HepG2 (cell line): ENCODE measurements around the gene ANKRD1. TPM values are rescaled to one million over a fixed set of nuclear protein-coding genes. Genes with fewer than 3 reads are reported as not detected.

Experiments used
- ATAC-seq: fragments of 200-7000 bp; cut with Tn5 transposase; 3 replicates; pipeline ENCODE4 v1.9.1; 2020; ENCODE audit warnings: mild to moderate bottlenecking, moderate library complexity
- BruUV-seq: library from RNA; stranded (reverse); fragments of 400-500 nt; replicated peaks from 2 replicates; lab custom pipeline; 2021; lab: Mats Ljungman, UMichigan
- CTCF ChIA-PET: fragments of 300-600 bp; formaldehyde crosslinking; extraction: SDS; loops from one replicate; lab custom pipeline; 2021; ENCODE audit warnings: low total read pairs, inconsistent platforms, low intra/inter-chr PET ratio; lab: Yijun Ruan, JAX
- POLR2A ChIA-PET: fragments of 350-600 bp; sonication (Branson Sonifier 250); formaldehyde crosslinking; loops from one replicate; lab custom pipeline; 2020; ENCODE audit warnings: antibody characterized with exemption, inconsistent platforms; lab: Yijun Ruan, JAX
- DNase-seq: peaks from one replicate; pipeline ENCODE4 v3.0.0-alpha.2; 2015; ENCODE audit warnings: low spot score
- FAIRE-seq: peaks from 3 replicates; lab custom pipeline; 2011; peaks lifted over from hg19 to GRCh38; lab: Jason Lieb, UNC
- H2AFZ ChIP-seq: one replicate; pipeline ENCODE4 v1.6.1; 2011; ENCODE audit warnings: low read length, inconsistent platforms
- H3K27ac ChIP-seq: fragments of 300-600 bp; 3 replicates; pipeline ENCODE4 v1.8.0; 2011; ENCODE audit warnings: mixed run types, mild to moderate bottlenecking, mixed read lengths, low read length, inconsistent platforms; ENCODE audit not compliant: insufficient read depth; ENCODE audit errors: extremely low read length
- H3K27me3 ChIP-seq, 2 experiments: fragments of 200-600 bp in 1 of 2; 2 replicates in 1 of 2; 3 replicates in 1 of 2; pipeline versions ENCODE4 v1.6.0 to v1.8.0; 2011; ENCODE audit warnings: low read length in 2 of 2, mild to moderate bottlenecking in 2 of 2, moderate library complexity in 2 of 2, inconsistent platforms in 1 of 2; ENCODE audit not compliant: insufficient read depth in 2 of 2, control insufficient read depth in 1 of 2
- H3K36me3 ChIP-seq, 2 experiments: fragments of 200-600 bp in 1 of 2; replicated peaks in 1 of 2; 2 replicates in 1 of 2; 3 replicates in 1 of 2; pipeline versions ENCODE4 v1.5.1 to v1.8.0; 2011; ENCODE audit warnings: low read length in 2 of 2, inconsistent platforms in 1 of 2; ENCODE audit not compliant: insufficient read depth in 2 of 2, control insufficient read depth in 1 of 2
- H3K4me1 ChIP-seq: 2 replicates; pipeline ENCODE4 v1.5.1; 2012; ENCODE audit warnings: low read length, inconsistent platforms; ENCODE audit not compliant: insufficient read depth
- H3K4me2 ChIP-seq: 2 replicates; pipeline ENCODE4 v1.6.0; 2011; ENCODE audit warnings: low read depth, low read length, inconsistent platforms
- H3K4me3 ChIP-seq, 3 experiments: fragments of 200-600 bp in 1 of 3; sonication (generic), shearing (Covaris generic) in 1 of 3; replicated peaks in 1 of 3; 2 replicates each; pipeline ENCODE4 v1.5.1; 2011 to 2016; ENCODE audit warnings: low read length in 3 of 3, inconsistent platforms in 2 of 3, low read depth in 2 of 3, mild to moderate bottlenecking in 2 of 3, control low read depth in 1 of 3, mixed read lengths in 1 of 3; ENCODE audit not compliant: insufficient read depth in 1 of 3
- H3K79me2 ChIP-seq: one replicate; pipeline ENCODE4 v1.6.1; 2011; ENCODE audit warnings: low read length, inconsistent platforms; ENCODE audit not compliant: insufficient read depth
- H3K9ac ChIP-seq: 2 replicates; pipeline ENCODE4 v1.6.0; 2011; ENCODE audit warnings: mild to moderate bottlenecking, low read depth, low read length, inconsistent platforms; ENCODE audit not compliant: insufficient read depth
- H3K9me3 ChIP-seq: 2 replicates; pipeline ENCODE4 v1.5.1; 2012; ENCODE audit warnings: mild to moderate bottlenecking, low read length
- H4K20me1 ChIP-seq: 2 replicates; pipeline ENCODE4 v1.6.0; 2011; ENCODE audit warnings: inconsistent platforms, mild to moderate bottlenecking, low read length, moderate library complexity; ENCODE audit not compliant: insufficient read depth
- FIP1L1 ChIP-seq: fragments of 200-400 bp; formaldehyde crosslinking; IDR thresholded peaks from 2 replicates; pipeline ENCODE4 v1.6.1; 2018; ENCODE audit warnings: low read depth, mild to moderate bottlenecking, low read length, moderate library complexity, borderline replicate concordance; ENCODE audit not compliant: insufficient read depth
- IKZF1 ChIP-seq: fragments of 450-650 bp; IDR thresholded peaks from 2 replicates; pipeline ENCODE4 v1.7.1; 2016
- KDM1A ChIP-seq: IDR thresholded peaks from 2 replicates; pipeline ENCODE4 v1.6.1; 2016; ENCODE audit warnings: missing compliant biosample characterization
- KLF6 ChIP-seq: IDR thresholded peaks from 2 replicates; pipeline ENCODE4 v1.8.0; 2016; ENCODE audit warnings: missing biosample characterization, missing genetic modification reagents
- MTF1 ChIP-seq: sonication (generic); formaldehyde crosslinking; IDR thresholded peaks from 2 replicates; pipeline ENCODE4 v1.5.0; 2020; ENCODE audit warnings: missing genetic modification reagents
- MTF2 ChIP-seq: sonication (generic); formaldehyde crosslinking; IDR thresholded peaks from 2 replicates; pipeline ENCODE4 v1.5.0; 2020; ENCODE audit warnings: missing genetic modification reagents, borderline replicate concordance
- NRL ChIP-seq: sonication (generic); formaldehyde crosslinking; IDR thresholded peaks from 2 replicates; pipeline ENCODE4 v1.5.0; 2020; ENCODE audit warnings: missing genetic modification reagents, mild to moderate bottlenecking, moderate library complexity, borderline replicate concordance
- RFX3 ChIP-seq: IDR thresholded peaks from 2 replicates; pipeline ENCODE4 v1.6.1; 2016; ENCODE audit warnings: missing biosample characterization, missing genetic modification reagents
- SNAPC2 ChIP-seq: sonication (generic); formaldehyde crosslinking; IDR thresholded peaks from 2 replicates; pipeline ENCODE4 v1.8.1; 2022; ENCODE audit warnings: mild to moderate bottlenecking, missing genetic modification reagents
- SRSF9 ChIP-seq: fragments of 200-400 bp; formaldehyde crosslinking; IDR thresholded peaks from 2 replicates; pipeline ENCODE4 v1.6.1; 2018; ENCODE audit warnings: borderline replicate concordance, mild to moderate bottlenecking, low read depth, low read length; ENCODE audit not compliant: insufficient read depth, poor library complexity, severe bottlenecking
- ZKSCAN8 ChIP-seq: IDR thresholded peaks from 2 replicates; pipeline ENCODE4 v1.6.1; 2016; ENCODE audit warnings: borderline replicate concordance, missing genetic modification reagents, missing compliant biosample characterization
- ZNF550 ChIP-seq: sonication (generic); formaldehyde crosslinking; IDR thresholded peaks from 2 replicates; pipeline ENCODE4 v1.4.0; 2020; ENCODE audit warnings: mild to moderate bottlenecking, missing genetic modification reagents, borderline replicate concordance
- ZNF557 ChIP-seq: sonication (generic); formaldehyde crosslinking; IDR thresholded peaks from 2 replicates; pipeline ENCODE4 v1.4.0; 2020; ENCODE audit warnings: missing genetic modification reagents
- ZNF703 ChIP-seq: sonication (generic); formaldehyde crosslinking; IDR thresholded peaks from 2 replicates; pipeline ENCODE4 v1.5.1; 2020; ENCODE audit warnings: missing genetic modification reagents, mild to moderate bottlenecking, moderate library complexity, borderline replicate concordance
- WGBS: methylation state at CpG from one replicate; pipeline ENCODE4 v1.1.6; 2017; ENCODE audit warnings: low lambda C conversion rate; 5-methylcytosine and 5-hydroxymethylcytosine counted together
- in situ Hi-C: cut with HindIII; loops from 2 replicates; pipeline ENCODE4 v1.10.0; 2017; ENCODE audit warnings: low pct_unique_long_range_greater_than_20kb; ENCODE audit not compliant: extremely low pct_ligation_motif_present
- intact Hi-C: fragments of 100-400 bp; cut with micrococcal nuclease; formaldehyde crosslinking; loops from one replicate; pipeline ENCODE4 v1.10.0; 2022; ENCODE audit not compliant: unreplicated experiment
- polyA plus RNA-seq, 8 experiments: library from polyadenylated mRNA; depleted of rRNA in 3 of 8; stranded (reverse) in 7 of 8; unstranded in 1 of 8; fragments of >200 nt; fragmentation: Illumina TruSeq in 4 of 8; extraction: Trizol in 4 of 8; gene quantifications; 2 replicates each; pipeline versions ENCODE4 v1.2.1 to v1.2.3, GENCODE V29; 2011 to 2016; ENCODE audit warnings: low read depth in 4 of 8, missing spikeins in 1 of 8, mixed read lengths in 1 of 8; ENCODE audit not compliant: insufficient read depth in 1 of 8
- total RNA-seq, 5 experiments: library from RNA; depleted of rRNA; stranded (reverse); fragments of >200 nt; fragmentation: Illumina TruSeq; extraction: Trizol; gene quantifications; 2 replicates each; pipeline ENCODE4 v1.2.3, GENCODE V29; 2016; ENCODE audit warnings: low read depth in 1 of 5
- TF ChIP-seq, protein P1 (sequence below): sonication (generic); formaldehyde crosslinking; IDR thresholded peaks from 2 replicates; pipeline ENCODE4 v1.4.0; 2020; ENCODE audit warnings: missing genetic modification reagents, borderline replicate concordance
- TF ChIP-seq, protein P2 (sequence below): sonication (generic); formaldehyde crosslinking; IDR thresholded peaks from 2 replicates; pipeline ENCODE4 v1.4.0; 2020; ENCODE audit warnings: missing genetic modification reagents
- TF ChIP-seq, protein P3 (sequence below): IDR thresholded peaks from 2 replicates; pipeline ENCODE4 v1.6.1; 2012; ENCODE audit warnings: low read length, improper control_type of control experiment

The ANKRD1 gene
- total and polyA plus RNA-seq, 2 of the 13 experiments (the other 11 are each of a cell fraction or from before 2014, with no cell fraction given), result 19.4 to 41.8 TPM

DNA sequence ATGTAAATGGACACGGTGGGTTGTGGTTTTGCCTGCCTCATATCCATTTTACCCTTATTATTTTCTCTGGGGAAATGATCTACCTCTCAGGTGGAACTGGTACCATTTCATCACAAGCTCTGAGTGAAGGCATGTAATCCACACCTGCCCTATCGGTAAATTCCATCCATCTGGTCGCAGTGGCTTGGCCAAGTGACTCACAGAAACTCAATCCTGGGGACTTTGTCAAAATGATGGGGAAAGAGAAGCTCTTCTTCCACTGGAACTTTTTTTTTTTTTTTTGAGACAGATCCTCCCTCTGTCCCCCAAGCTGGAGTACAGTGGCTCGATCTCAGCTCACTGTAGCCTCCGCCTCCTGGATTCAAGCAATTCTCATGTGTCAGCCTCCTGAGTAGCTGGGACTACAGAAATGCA lies 48.2 kb upstream of the ANKRD1 start:
- Histone ChIP-seq H2AFZ (no peak overlapping the region), H3K9me3 (no peaks in the 10 kb centered on the region), H3K4me3 (no peak overlapping the region), H3K4me2 (no peak overlapping the region), H4K20me1 (no peaks in the 10 kb centered on the region), H3K27ac (no peak overlapping the region), H3K27me3 (no peaks in the 10 kb centered on the region), H3K9ac (no peak overlapping the region), H3K4me1 (peaks cover 40% of the 10 kb centered on the region), H3K79me2 (no peaks in the 10 kb centered on the region), H3K36me3 (no peaks in the 10 kb centered on the region)
- CTCF ChIA-PET, result no interaction called here
- DNase-seq, result no peak
- POLR2A ChIA-PET, result interaction anchor here (1.5 kb wide), 1 partner anchor 57 kb away, joined by 3 read pairs; no protein-coding TSS in a partner anchor
- 68% methylated on average over 5 of the region's 5 CpGs for WGBS
- FAIRE-seq, result no peak
- no TSS peak for BruUV-seq
- intact Hi-C loops (loop anchor here (2.0 kb wide), 1 partner anchor 48 kb away; the partner anchor contains the start of gene ANKRD1), in situ Hi-C loops (no loop called here)
- ATAC-seq, result no peak
- TF ChIP-seq KDM1A (CRISPR knock-in tag) (no peak), ZKSCAN8 (no peak), ZNF557 (CRISPR knock-in tag) (no peak), SNAPC2 (CRISPR knock-in tag) (no peak), IKZF1 (no peak), SRSF9 (no peak), NRL (CRISPR knock-in tag) (no peak), ZNF703 (CRISPR knock-in tag) (no peak), ZNF550 (CRISPR knock-in tag) (no peak), MTF1 (CRISPR knock-in tag) (no peak), FIP1L1 (no peak), MTF2 (CRISPR knock-in tag) (no peak), RFX3 (CRISPR knock-in tag) (no peak), KLF6 (CRISPR knock-in tag) (no peak)
- TF ChIP-seq, protein P1, sequence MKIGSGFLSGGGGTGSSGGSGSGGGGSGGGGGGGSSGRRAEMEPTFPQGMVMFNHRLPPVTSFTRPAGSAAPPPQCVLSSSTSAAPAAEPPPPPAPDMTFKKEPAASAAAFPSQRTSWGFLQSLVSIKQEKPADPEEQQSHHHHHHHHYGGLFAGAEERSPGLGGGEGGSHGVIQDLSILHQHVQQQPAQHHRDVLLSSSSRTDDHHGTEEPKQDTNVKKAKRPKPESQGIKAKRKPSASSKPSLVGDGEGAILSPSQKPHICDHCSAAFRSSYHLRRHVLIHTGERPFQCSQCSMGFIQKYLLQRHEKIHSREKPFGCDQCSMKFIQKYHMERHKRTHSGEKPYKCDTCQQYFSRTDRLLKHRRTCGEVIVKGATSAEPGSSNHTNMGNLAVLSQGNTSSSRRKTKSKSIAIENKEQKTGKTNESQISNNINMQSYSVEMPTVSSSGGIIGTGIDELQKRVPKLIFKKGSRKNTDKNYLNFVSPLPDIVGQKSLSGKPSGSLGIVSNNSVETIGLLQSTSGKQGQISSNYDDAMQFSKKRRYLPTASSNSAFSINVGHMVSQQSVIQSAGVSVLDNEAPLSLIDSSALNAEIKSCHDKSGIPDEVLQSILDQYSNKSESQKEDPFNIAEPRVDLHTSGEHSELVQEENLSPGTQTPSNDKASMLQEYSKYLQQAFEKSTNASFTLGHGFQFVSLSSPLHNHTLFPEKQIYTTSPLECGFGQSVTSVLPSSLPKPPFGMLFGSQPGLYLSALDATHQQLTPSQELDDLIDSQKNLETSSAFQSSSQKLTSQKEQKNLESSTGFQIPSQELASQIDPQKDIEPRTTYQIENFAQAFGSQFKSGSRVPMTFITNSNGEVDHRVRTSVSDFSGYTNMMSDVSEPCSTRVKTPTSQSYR (CRISPR knock-in tag), result no peak
- TF ChIP-seq, protein P2, sequence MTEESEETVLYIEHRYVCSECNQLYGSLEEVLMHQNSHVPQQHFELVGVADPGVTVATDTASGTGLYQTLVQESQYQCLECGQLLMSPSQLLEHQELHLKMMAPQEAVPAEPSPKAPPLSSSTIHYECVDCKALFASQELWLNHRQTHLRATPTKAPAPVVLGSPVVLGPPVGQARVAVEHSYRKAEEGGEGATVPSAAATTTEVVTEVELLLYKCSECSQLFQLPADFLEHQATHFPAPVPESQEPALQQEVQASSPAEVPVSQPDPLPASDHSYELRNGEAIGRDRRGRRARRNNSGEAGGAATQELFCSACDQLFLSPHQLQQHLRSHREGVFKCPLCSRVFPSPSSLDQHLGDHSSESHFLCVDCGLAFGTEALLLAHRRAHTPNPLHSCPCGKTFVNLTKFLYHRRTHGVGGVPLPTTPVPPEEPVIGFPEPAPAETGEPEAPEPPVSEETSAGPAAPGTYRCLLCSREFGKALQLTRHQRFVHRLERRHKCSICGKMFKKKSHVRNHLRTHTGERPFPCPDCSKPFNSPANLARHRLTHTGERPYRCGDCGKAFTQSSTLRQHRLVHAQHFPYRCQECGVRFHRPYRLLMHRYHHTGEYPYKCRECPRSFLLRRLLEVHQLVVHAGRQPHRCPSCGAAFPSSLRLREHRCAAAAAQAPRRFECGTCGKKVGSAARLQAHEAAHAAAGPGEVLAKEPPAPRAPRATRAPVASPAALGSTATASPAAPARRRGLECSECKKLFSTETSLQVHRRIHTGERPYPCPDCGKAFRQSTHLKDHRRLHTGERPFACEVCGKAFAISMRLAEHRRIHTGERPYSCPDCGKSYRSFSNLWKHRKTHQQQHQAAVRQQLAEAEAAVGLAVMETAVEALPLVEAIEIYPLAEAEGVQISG (CRISPR knock-in tag), result no peak
- TF ChIP-seq, protein P3, sequence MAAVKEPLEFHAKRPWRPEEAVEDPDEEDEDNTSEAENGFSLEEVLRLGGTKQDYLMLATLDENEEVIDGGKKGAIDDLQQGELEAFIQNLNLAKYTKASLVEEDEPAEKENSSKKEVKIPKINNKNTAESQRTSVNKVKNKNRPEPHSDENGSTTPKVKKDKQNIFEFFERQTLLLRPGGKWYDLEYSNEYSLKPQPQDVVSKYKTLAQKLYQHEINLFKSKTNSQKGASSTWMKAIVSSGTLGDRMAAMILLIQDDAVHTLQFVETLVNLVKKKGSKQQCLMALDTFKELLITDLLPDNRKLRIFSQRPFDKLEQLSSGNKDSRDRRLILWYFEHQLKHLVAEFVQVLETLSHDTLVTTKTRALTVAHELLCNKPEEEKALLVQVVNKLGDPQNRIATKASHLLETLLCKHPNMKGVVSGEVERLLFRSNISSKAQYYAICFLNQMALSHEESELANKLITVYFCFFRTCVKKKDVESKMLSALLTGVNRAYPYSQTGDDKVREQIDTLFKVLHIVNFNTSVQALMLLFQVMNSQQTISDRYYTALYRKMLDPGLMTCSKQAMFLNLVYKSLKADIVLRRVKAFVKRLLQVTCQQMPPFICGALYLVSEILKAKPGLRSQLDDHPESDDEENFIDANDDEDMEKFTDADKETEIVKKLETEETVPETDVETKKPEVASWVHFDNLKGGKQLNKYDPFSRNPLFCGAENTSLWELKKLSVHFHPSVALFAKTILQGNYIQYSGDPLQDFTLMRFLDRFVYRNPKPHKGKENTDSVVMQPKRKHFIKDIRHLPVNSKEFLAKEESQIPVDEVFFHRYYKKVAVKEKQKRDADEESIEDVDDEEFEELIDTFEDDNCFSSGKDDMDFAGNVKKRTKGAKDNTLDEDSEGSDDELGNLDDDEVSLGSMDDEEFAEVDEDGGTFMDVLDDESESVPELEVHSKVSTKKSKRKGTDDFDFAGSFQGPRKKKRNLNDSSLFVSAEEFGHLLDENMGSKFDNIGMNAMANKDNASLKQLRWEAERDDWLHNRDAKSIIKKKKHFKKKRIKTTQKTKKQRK, result no peak
